NCI-H2081 (cell line): ENCODE results near the gene BTBD2.
"Not testable (repeated sequence)": the region's sequence is repeated elsewhere in the genome, so short reads cannot be mapped to it uniquely, and the experiment has no call there.

Experiments used
- DNase-seq, 2 experiments: peaks; one replicate each; lab custom pipeline; 2025; lab: John Stamatoyannopoulos, UW

Gene BTBD2

GRCh38 chr19:2014131-2014571, 1.4 kb downstream of the BTBD2 start:
- DNase-seq, result no peak

GRCh38 chr19:2013683-2013961, 1.9 kb downstream of the BTBD2 start:
- DNase-seq, result no peak

GRCh38 chr19:2012941-2013682, 2.4 kb downstream of the BTBD2 start:
- DNase-seq, result no peak

GRCh38 chr19:2011169-2011568, 4.3 kb downstream of the BTBD2 start:
- DNase-seq, result no peak

- no peak for DNase-seq
These were observed 5.3 kb downstream of the BTBD2 start for GRCh38 chr19:2010135-2010668.

GRCh38 chr19:2003874-2004273, 11.6 kb downstream of the BTBD2 start:
- DNase-seq, result no peak

GRCh38 chr19:1999856-2000515, 15.5 kb downstream of the BTBD2 start:
- no peak for DNase-seq

- no peak for DNase-seq
These were observed 16.5 kb downstream of the BTBD2 start for GRCh38 chr19:1998712-1999708.

GRCh38 chr19:1997353-1998233, 17.9 kb downstream of the BTBD2 start:
- DNase-seq, result no peak

- DNase-seq, result peak in 1 of 2 experiments; percentile 16
These were observed 22.7 kb downstream of the BTBD2 start for GRCh38 chr19:1992759-1993260.

GRCh38 chr19:1991018-1991913, 24.2 kb downstream of the BTBD2 start:
- no peak for DNase-seq

- no peak for DNase-seq
These were observed 25.1 kb downstream of the BTBD2 start for GRCh38 chr19:1990230-1991017.

- DNase-seq, result no peak
These were observed 25.8 kb downstream of the BTBD2 start for GRCh38 chr19:1989513-1990229.

- not testable (repeated sequence) for DNase-seq
These were observed 27.1 kb downstream of the BTBD2 start for GRCh38 chr19:1988464-1988863.

GRCh38 chr19:1987197-1988187, 28.0 kb downstream of the BTBD2 start:
- no peak for DNase-seq

- no peak for DNase-seq
These were observed 29.0 kb downstream of the BTBD2 start for GRCh38 chr19:1986357-1987162.
